PC-3 (cell line): ENCODE measurements around the gene PRR14.

ENCODE experiments used
- CTCF ChIP-seq: fragments of 300-600 bp; sonication (generic); conservative IDR thresholded peaks from 2 replicates; pipeline ENCODE4 v1.5.1; 2017; ENCODE audit warnings: antibody characterized with exemption, low read depth, mild to moderate bottlenecking, low read length
- EZH2 ChIP-seq: fragments of 300-600 bp; sonication (generic); IDR thresholded peaks from one replicate; pipeline ENCODE4 v1.6.1; 2017; ENCODE audit warnings: antibody characterized with exemption, mild to moderate bottlenecking, low read length; ENCODE audit not compliant: unreplicated experiment
- EZH2phosphoT487 ChIP-seq: fragments of 300-600 bp; sonication (generic); IDR thresholded peaks from 2 replicates; pipeline ENCODE4 v1.6.1; 2018; ENCODE audit warnings: mild to moderate bottlenecking, antibody characterized with exemption, low read length, borderline replicate concordance

- TF ChIP-seq CTCF: no peak
- no peak for TF ChIP-seq EZH2phosphoT487
- no peak for TF ChIP-seq EZH2
These were observed 46.3 kb upstream of the PRR14 start for GRCh38 chr16:30604316-30604947.
